Skeletal muscle tissue (tissue), 4 donors: ENCODE data around the gene KIFBP. TPM values are rescaled to one million over a fixed set of nuclear protein-coding genes. Genes with fewer than 3 reads are reported as not detected.
A peak's percentile ranks its signal among the peaks of the same experiment; 100 is the strongest.

Source experiments
- H3K27ac ChIP-seq: one replicate; pipeline ENCODE4 v1.7.0; 2013; ENCODE audit warnings: mild to moderate bottlenecking, low read depth, low read length, inconsistent platforms
- H3K27me3 ChIP-seq, 3 donors: one replicate each; pipeline ENCODE4 v1.7.0; 2013; ENCODE audit warnings: low read length in 3 of 3; ENCODE audit not compliant: control insufficient read depth in 3 of 3, insufficient read depth in 3 of 3
- H3K36me3 ChIP-seq, 3 donors: one replicate each; pipeline ENCODE4 v1.7.0; 2013; ENCODE audit warnings: low read length in 3 of 3; ENCODE audit not compliant: control insufficient read depth in 3 of 3, insufficient read depth in 3 of 3
- H3K4me1 ChIP-seq, 3 donors: one replicate each; pipeline ENCODE4 v1.7.0; 2013; ENCODE audit warnings: low read length in 3 of 3, mild to moderate bottlenecking in 3 of 3; ENCODE audit not compliant: control insufficient read depth in 3 of 3, insufficient read depth in 3 of 3
- H3K4me3 ChIP-seq, 3 donors: one replicate each; pipeline ENCODE4 v1.7.0; 2013; ENCODE audit warnings: low read length in 3 of 3
- H3K9ac ChIP-seq, 3 donors: one replicate each; pipeline ENCODE4 v1.7.0; 2013; ENCODE audit warnings: low read length in 3 of 3, mild to moderate bottlenecking in 3 of 3, moderate library complexity in 2 of 3, low read depth in 1 of 3
- H3K9me3 ChIP-seq, 3 donors: one replicate each; pipeline ENCODE4 v1.7.0; 2013; ENCODE audit warnings: low read length in 3 of 3; ENCODE audit not compliant: control insufficient read depth in 3 of 3
- total RNA-seq: library from RNA; depleted of rRNA; stranded (reverse); fragments of >200 nt; gene quantifications from one replicate; pipeline ENCODE4 v1.2.3, GENCODE V29; 2014
- donor health status: Osteomylitis.

Gene KIFBP
- total RNA-seq, 1 donor from 2014 or later, result 18.8 TPM

DNA sequence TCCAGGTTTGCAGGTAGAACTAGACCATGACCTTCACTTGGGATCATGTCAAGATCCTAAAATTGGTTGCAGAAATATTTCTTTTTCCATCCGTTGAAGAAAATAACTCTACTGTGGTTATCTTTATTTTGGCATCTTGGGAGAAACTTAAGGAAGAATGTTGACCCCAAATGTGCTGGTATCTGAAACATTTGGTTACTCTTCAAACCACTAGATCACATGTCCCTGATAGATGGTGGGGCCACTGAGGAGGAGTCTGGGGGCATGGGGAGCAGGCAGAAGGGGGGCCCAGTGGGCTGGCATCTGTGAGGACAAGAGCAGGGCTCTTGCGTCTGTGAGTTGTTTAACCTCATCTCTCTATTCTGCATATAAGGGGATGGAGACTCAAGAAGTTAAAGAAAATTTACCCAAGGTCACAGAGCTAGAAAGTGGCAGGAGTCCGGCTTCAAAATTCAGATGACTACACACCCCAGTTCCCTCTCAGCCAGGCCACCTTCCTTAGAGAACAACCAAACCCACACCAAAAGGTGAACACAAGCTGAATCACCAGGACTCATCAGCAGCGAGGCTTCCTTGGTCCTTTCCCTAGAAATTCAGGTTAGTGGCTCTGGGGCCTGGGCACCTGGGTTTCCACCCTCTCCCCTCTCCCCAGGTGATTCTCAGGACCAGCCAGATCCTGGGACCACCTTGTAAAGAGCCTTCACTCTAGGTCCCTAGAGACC is 58.7 kb downstream of the KIFBP start:
- Histone ChIP-seq H3K27me3 (no peaks in the 10 kb centered on the region), H3K27ac (peak overlapping the region; percentile 42), H3K4me1 (peaks cover under 1 to 4% (median 3%) of the 10 kb centered on the region in 3 donors), H3K36me3 (no peaks in the 10 kb centered on the region), H3K9me3 (no peaks in the 10 kb centered on the region), H3K4me3 (no peak overlapping the region), H3K9ac (no peak overlapping the region)

DNA sequence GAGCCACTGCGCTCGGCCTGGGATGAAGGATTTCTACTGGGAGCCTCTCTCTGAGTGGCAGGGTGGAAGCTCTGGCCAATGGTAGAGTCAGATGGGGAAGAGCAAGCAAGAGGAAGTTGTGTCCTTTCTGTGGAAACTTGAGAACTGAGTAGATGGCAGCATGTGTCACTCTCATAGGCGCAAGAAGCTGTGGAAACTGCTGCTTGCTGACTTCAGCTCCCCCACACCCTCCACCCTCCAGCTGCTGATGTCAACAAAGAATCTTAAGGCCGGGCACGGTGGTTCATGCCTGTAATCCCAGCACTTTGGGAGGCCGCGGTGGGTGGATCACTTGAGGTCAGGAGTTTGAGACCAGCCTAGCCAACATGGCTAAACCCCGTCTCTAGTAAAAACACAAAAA is 59.5 kb downstream of the KIFBP start:
- Histone ChIP-seq H3K27ac (peak overlapping the region; percentile 71), H3K9me3 (no peaks in the 10 kb centered on the region), H3K9ac (no peak overlapping the region), H3K27me3 (no peaks in the 10 kb centered on the region), H3K4me1 (peaks cover 3 to 4% (median 4%) of the 10 kb centered on the region in 3 donors), H3K4me3 (no peak overlapping the region), H3K36me3 (no peaks in the 10 kb centered on the region)

DNA sequence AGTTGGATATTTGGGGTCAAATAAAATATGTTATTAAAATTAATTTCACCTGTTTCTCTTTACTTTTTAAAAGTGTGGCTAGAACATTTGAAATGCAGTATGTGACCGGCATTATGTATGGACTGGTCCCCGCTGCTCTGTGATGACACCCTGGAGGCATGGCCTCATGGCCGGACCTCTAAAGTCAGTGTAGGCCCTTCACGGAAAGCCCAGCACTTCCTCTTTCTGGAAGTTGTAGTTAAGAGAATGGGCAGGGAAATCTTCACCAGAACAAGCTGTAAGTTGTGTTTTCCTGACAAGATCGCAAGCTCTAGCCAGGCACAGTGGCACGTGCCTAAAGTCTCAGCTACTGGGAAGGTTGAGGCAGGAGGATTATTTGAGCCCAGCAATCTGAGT is 61.0 kb downstream of the KIFBP start:
- peaks cover 3 to 4% (median 4%) of the 10 kb centered on the region in 3 donors for H3K4me1 ChIP-seq
- H3K9ac ChIP-seq, result no peak overlapping the region
- H3K4me3 ChIP-seq, result no peak overlapping the region
- peak overlapping the region; percentile 44 for H3K27ac ChIP-seq
- H3K9me3 ChIP-seq, result no peaks in the 10 kb centered on the region
- no peaks in the 10 kb centered on the region for H3K27me3 ChIP-seq
- no peaks in the 10 kb centered on the region for H3K36me3 ChIP-seq

DNA sequence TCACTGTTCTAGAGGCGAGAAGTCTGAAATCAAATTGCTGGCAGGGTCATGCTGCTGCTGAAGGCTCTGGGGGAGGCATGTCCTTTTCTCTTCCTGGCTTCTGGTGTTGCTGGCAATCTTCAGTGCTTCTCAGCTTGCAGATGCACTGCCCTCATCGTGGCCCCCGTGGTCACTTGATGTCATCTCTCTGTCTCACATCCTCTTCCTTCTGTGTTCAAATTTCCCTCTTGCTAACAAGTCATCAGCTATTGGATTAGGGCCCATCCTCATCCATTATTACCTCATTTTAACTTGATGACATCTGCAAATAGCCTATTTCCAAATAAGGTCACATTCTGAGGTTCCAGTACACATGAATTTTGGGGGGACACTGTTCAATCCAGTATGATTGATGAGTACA is 62.7 kb downstream of the KIFBP start:
- Histone ChIP-seq H3K27me3 (no peaks in the 10 kb centered on the region), H3K36me3 (no peaks in the 10 kb centered on the region), H3K9me3 (no peaks in the 10 kb centered on the region), H3K4me3 (no peak overlapping the region), H3K27ac (peak overlapping the region; percentile 39), H3K9ac (no peak overlapping the region), H3K4me1 (peaks cover 4 to 8% (median 7%) of the 10 kb centered on the region in 3 donors)

DNA sequence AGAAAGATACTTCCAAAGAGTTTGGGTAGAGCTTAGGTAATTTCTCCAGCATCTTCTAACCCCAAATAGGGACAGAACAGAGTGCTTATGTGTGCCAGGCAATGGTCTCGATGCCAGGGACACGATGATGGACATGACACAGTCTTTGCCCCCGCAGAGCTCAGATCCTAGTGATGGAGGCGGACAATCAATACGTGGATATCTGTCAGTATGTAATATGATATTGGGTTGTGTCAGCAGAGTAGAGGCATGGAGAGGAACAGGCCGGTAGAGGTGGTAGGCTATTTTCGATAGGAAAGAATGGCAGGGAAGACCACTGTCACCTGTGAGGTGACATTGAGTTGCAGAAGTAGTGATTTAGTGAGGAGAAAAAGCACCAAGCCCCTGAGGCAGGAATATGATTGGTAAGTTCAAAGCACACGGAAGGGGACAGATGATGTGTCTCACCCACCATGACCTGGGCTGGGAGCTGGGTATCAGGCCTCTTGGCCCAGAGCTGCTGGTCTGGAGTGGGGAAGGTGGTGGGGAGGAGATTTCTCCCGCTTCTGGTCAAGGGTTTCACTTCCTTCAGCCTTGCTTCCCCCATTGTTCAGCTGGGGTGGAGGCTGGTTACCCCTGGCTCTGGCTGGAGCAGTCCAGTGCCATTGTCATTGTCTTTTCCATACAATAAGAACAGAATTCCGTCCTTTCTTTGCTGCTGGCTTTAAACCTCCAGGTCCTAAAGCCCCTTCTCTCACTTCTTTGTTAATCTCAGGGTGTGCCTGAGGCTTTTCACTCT is 63.3 kb downstream of the KIFBP start:
- H3K27me3 ChIP-seq, result no peaks in the 10 kb centered on the region
- H3K36me3 ChIP-seq, result no peaks in the 10 kb centered on the region
- H3K9me3 ChIP-seq, result no peaks in the 10 kb centered on the region
- no peak overlapping the region for H3K4me3 ChIP-seq
- H3K9ac ChIP-seq, result no peak overlapping the region
- H3K4me1 ChIP-seq, result peaks cover 8 to 13% (median 13%) of the 10 kb centered on the region in 3 donors
- H3K27ac ChIP-seq, result peak overlapping the region; percentile 39

DNA sequence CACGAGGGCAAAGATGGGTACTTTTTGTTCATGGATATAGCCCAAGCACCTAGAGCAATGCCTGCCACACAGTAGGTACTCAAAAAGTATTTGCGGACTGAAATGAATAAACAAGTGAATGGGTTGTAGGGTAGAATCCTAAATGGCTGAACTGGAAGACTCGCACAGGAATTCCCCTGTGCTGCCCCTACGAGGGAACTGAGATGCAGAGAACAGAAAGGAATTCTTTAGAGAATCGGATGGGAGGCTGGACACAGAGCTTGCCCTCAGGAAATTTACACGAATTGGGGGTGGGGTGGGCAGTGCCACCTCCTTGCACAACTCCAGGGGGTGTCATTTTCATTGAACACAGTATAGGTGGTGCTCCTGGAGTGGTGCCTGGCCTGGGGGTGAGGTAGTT is 64.1 kb downstream of the KIFBP start:
- peaks cover 13 to 22% (median 15%) of the 10 kb centered on the region in 3 donors for H3K4me1 ChIP-seq
- no peaks in the 10 kb centered on the region for H3K27me3 ChIP-seq
- H3K36me3 ChIP-seq, result no peaks in the 10 kb centered on the region
- peak overlapping the region; percentile 39 for H3K27ac ChIP-seq
- no peak overlapping the region for H3K4me3 ChIP-seq
- no peaks in the 10 kb centered on the region for H3K9me3 ChIP-seq
- no peak overlapping the region for H3K9ac ChIP-seq

DNA sequence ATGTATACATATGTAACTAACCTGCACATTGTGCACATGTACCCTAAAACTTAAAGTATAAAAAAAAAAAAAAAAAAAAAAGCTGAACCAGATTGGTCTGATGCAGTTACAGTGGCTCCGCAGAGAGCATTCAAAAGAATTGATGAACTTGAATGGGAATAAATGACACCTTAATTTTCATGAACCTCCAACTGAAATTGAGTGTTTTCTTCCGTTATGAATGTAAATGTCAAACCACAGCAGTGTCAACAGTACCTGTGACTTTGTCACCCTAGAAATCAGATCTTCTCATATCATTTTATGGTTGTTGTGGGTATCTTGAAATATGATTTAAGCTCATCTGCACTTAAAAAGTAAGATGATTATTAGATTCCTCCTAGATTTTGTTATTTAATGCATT is 66.6 kb downstream of the KIFBP start:
- Histone ChIP-seq H3K9me3 (no peaks in the 10 kb centered on the region), H3K27ac (no peak overlapping the region), H3K4me1 (peaks cover 15 to 24% (median 15%) of the 10 kb centered on the region in 3 donors), H3K27me3 (no peaks in the 10 kb centered on the region), H3K4me3 (no peak overlapping the region), H3K36me3 (no peaks in the 10 kb centered on the region), H3K9ac (no peak overlapping the region)

DNA sequence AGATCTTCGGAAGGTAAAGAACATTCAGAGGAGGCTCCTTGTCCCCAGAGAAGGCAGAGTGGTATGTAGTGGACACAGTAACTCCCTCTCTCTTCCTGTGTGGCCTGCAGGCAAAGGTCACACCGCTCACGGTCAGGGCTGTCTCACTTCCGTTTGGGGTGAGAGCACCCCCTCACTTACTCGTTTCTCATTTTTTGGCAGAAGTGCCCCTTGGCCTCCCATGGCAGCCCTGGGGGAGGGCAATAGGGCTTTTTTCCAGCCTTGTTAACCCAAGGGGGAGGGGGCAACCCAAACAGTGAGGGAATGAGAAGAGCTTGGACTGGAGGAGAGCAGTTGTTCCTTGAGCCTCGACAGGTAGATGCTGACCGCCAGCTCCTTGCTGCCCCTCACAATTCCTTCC is 67.5 kb downstream of the KIFBP start:
- Histone ChIP-seq H3K27ac (peak overlapping the region; percentile 63), H3K4me1 (peaks cover 15 to 26% (median 18%) of the 10 kb centered on the region in 3 donors), H3K9ac (no peak overlapping the region), H3K27me3 (no peaks in the 10 kb centered on the region), H3K36me3 (no peaks in the 10 kb centered on the region), H3K4me3 (no peak overlapping the region), H3K9me3 (no peaks in the 10 kb centered on the region)

DNA sequence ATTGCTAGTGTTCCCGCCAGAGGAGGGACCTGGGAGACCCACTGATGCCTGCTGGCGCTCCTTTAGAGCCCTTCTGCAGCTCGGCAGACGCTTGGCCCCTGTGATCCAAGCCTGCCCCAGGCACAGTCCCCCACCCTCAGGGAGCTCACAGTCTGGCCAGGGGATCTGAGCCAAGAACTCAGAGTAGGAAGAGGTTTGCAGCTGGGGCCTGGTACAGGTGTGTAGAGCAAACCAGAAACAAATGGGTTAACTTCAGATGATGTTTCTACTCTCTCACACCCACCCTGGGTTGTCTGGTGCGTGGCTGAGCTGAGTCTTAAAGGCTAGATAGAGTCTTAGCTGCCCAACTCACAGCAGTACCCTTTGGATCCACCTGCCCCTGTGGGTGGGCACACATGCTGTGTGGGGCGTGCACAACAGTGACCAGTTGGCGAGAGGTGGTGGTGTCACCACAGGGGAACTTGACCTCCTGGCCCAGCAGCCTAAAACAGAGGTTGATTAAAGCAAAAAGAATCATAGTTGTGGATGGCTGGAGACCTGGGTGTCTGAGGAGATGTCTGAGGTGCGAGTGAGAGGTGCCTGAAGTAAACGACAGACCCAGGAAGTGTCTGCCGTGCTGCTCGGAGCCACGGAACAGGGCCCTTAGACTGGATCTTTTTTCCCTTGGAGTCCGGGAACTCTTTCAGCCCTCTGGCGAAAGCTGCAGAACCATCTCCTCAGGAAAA is 68.1 kb downstream of the KIFBP start:
- Histone ChIP-seq H3K4me1 (peaks cover 17 to 28% (median 18%) of the 10 kb centered on the region in 3 donors), H3K27me3 (no peaks in the 10 kb centered on the region), H3K27ac (peak overlapping the region; percentile 63), H3K36me3 (no peaks in the 10 kb centered on the region), H3K4me3 (no peak overlapping the region), H3K9me3 (no peaks in the 10 kb centered on the region), H3K9ac (peak overlapping the region in 1 of 3 donors; percentile 8)
